H54 (cell line): Measurements from ENCODE around the gene ACCS.

ENCODE experiments used
- DNase-seq: peaks from one replicate; pipeline ENCODE4 v3.0.0; 2011; ENCODE audit warnings: low spot score, mixed read lengths; ENCODE audit not compliant: insufficient read length
- FAIRE-seq: peaks from 3 replicates; lab custom pipeline; 2011; peaks lifted over from hg19 to GRCh38; lab: Jason Lieb, UNC
- POLR2A ChIP-seq: IDR thresholded peaks from 2 replicates; pipeline ENCODE4 v1.6.1; 2011; ENCODE audit warnings: low read depth, mild to moderate bottlenecking, low read length

ACCS gene, protein sequence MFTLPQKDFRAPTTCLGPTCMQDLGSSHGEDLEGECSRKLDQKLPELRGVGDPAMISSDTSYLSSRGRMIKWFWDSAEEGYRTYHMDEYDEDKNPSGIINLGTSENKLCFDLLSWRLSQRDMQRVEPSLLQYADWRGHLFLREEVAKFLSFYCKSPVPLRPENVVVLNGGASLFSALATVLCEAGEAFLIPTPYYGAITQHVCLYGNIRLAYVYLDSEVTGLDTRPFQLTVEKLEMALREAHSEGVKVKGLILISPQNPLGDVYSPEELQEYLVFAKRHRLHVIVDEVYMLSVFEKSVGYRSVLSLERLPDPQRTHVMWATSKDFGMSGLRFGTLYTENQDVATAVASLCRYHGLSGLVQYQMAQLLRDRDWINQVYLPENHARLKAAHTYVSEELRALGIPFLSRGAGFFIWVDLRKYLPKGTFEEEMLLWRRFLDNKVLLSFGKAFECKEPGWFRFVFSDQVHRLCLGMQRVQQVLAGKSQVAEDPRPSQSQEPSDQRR

DNA sequence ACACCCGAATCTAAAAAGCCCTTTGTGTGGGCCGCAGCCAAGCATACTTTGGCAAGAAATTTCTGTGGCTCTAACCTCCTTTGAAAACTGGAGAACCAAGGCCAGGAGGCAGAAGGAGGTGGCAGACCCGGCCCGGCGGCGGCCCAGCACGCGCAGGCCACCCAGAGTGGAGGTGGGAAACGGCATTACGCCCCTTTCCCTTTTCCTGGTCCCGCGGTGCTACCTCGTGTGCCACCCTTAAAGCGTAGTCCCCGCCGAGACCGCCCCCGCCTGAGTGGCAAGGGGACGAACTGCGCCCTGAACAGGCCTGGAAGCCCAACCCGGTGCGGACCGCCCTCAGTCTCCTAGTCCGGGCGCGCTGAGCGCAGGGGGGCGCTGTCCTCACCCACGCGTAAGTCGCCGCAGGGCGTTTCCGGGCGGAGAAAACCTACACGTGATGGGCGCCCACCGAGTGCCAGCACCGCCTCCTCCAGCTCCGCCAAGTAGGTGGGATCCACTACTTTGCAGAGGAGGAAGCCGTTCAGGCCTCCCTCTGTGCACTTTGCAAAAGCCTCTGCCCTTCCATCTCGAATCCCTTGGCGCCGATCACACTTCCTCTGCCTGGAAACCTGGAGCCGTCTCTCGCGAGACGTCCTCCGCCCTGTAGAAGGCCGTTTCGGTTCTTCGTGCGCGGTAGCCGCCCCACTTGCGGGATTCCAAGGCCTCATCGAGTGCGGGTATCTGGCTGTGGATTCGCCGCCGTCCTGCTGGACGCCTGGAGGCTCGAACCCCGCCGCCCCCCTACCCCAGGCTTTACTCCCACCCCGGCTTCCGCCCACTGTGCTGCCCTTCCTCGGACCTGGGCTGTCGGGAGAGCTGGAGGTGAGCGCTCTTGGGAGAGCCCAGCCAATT lies at the start of gene ACCS:
Gene ACCS (plus strand): TSS at position 430 of the 891 bp plus-strand sequence. CDS start 1,358 bp downstream, outside the sequence.
- FAIRE-seq (peak; percentile 65), DNase-seq (peak; percentile 95)
- TF ChIP-seq POLR2A, result peak; percentile 74

DNA sequence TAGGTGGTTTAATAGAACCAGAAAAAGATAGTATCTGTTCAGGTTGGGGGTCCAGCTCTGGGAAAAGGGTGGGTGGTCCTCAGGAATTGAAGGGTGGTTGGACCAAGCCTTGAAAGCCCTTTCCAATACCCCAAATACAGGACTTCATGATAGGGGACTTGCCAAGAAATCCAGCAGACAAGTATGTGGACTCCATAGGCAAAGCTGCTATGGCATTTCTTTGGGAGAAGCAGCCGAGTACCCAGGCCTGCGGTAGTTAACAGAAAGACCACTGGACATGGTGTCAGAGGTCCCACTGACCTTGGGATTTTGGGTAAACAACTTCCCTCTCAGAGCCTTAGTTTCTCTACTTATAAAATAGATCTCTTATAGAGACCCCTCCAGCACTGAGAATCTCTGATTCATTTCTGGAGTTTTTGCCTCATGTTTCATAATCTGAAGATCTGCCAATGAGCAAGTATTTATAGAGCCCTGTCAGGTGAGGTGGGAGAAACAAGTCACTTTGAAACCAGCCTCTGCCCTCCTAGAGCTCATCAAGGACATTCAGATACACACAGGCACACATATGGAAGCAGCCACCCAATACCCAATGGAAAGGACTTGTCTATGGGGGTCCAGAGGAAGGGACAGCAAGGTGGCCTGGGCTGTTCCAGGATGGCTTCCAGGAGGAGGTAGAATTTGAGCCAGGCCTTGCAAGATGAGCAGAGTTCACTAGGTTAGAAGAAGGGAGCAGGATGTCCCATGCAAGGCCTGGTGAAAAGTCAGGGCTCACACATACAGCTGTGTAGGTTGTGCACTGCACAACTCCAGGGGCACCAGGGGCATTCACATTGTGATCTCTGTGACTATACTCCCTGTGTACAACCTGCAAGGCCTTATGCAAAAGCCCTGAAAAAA lies 49.3 kb upstream of the ACCS start:
- no peak for FAIRE-seq
- no peak for TF ChIP-seq POLR2A

DNA sequence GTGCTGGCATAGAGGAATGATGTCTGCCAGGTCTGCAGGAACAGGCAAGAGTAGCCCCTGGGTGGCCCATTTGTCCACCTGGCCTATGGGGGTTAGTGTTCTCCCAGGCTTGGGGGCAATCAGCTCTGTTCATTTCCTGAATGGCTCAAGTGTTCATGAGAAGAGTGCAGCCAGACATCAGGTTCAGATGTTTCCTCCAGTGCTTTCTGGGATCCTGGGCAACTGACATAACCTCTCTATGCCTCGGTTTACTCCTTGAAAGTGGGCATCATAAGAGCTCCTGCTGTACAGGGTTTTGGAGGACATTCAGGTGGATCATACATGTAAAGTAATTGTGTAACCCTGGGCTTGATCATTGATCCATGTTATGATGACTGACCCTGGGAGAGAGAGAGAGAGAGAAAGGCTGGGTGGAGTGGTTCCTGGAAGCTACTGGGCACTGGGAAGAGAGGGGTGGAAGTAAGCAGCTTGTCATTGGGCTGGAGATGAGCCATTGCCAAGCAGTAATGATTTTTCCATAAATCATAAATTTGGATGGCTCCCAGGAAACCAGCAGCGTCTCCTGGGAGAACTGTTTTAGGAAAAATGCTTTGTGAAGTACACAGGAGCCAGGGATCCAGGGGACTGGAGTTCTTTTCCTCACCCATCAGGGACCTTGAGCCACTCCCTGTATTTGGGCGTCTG lies 48.5 kb upstream of the ACCS start:
- TF ChIP-seq POLR2A, result no peak
- FAIRE-seq (no peak), DNase-seq (no peak)

More for the DNA sequence above, 49.3 kb upstream of the ACCS start:
- DNase-seq, result no peak

DNA sequence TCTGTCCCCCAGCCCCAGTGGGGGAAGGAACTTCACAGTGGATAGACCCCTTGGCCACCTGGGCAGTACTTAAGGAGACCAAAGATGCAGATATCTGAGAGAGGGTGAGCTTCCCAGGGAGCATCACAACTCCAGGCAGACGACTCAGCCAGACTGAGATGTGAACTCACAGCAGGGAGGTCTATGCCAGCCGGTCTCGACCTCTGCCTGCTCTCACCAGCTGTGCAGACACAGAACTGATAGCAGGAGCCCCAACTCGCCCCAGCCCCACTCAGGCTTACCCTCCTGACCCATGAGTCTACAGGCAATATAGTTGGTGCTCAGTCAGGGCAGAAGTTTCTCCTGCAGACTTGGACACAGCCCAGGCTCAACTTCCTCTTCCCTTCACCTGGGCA lies 47.9 kb upstream of the ACCS start:
- DNase-seq (no peak), FAIRE-seq (no peak)
- TF ChIP-seq POLR2A, result no peak

DNA sequence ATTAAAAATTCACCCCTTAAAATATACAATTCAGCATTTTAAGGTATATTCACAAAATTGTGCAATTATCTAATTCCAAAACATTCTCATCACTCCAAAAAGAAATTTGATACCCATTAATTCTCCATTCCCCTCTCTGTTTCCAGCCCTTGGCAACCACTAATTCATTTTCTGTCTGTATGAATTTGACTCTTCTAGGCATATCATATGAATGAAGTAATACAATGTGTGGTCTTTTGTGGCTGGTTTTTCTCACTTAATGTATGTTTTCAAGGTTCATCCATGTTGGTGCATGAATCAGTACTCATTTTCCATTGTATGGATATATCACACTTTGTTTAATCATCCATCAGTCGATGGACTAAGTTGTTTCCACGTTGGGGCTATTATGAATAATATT lies 47.2 kb upstream of the ACCS start:
- TF ChIP-seq POLR2A, result no peak
- no peak for FAIRE-seq

DNA sequence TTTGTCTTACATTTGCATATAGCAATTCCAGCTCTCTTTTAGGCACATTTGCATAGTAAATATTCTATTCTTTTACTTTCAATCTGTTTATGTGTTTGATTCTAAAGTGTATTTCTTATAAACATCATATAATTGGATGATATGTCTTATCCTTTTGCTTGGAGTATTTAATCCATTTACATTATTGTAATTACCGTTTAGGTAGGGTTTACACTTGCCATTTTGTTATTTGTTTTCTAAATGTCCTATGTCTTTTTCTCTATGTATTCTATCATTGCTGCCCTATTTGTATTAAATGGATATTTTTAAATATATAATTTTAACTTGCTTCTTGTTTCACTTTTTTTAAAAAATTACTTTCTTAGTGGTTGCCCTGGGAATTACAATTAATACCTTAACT lies 41.1 kb upstream of the ACCS start:
- FAIRE-seq, result no peak
- TF ChIP-seq POLR2A, result no peak
- DNase-seq, result no peak

More for the DNA sequence above, 47.2 kb upstream of the ACCS start:
- DNase-seq, result no peak

DNA sequence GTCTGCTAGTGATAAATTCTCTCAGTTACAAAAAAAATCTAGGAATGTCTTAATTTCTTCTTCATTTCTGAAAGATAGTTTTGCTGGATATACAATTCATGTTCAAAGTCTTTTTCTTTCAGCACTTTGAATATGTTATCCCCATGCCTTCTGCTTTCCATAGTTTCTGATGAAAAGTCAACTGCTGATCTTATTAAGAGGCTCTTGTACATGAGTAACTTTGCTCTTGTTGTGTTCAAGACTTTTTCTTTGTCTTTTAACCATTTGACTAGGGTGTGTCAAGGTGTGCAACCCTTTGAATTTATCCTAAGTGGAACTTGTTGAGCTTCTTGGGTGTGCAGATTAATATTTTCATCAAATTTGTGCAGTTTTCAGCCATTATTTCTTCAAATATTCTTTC lies 40.3 kb upstream of the ACCS start:
- DNase-seq (no peak), FAIRE-seq (no peak)
- TF ChIP-seq POLR2A, result no peak

DNA sequence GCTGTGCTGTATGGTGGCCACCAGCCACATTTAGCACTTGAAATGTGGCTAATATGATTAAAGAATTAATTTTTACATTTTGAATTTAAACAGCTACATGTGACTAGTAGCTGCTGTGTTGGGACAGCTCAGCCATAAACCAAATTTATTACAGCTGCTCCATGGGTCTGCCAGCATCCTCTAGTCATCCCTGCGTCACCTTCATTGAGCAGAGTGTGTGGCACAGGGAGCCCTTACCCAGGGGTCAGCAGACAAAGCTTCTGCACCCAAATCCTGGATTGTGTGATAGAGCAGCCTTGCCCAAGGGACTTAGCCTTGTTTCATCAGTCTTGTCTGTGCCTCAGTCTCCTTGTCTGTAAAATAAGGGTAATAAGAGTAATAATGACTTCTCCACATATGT lies 37.7 kb upstream of the ACCS start:
- no peak for FAIRE-seq
- DNase-seq, result no peak
- no peak for TF ChIP-seq POLR2A

DNA sequence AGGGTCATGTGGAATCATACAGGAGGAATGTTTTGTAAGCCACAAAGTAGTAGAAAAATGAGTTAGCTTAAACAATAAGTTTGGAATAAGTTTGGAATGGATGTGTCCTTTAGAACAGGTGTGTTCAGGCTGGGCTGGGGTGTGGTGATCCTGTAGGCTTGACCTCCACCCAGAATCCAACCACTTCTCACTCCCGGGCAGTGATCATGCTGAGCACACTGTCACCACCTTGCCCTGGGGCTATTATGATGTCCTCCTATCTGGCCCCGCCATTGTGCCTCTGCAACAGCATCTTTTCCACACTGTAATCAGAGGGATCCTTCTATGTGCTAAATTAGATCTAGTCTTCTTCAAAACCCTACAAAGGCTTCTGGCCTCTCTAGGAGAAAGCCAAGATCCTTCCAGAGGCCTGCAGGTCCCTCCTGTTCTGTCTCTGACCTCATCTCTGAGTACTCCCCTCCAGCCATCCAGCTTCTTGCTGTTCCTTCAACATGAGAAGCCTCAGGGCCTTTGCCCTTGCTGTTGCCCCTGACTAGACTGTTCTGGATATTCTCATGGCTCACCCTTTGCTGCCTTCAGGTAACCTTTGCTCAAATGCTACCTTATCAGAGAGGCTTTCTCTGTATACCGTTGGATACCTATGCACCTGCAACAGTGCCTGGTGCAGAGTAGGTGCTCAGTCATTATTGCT lies 37.1 kb upstream of the ACCS start:
- no peak for TF ChIP-seq POLR2A
- FAIRE-seq (no peak), DNase-seq (no peak)

DNA sequence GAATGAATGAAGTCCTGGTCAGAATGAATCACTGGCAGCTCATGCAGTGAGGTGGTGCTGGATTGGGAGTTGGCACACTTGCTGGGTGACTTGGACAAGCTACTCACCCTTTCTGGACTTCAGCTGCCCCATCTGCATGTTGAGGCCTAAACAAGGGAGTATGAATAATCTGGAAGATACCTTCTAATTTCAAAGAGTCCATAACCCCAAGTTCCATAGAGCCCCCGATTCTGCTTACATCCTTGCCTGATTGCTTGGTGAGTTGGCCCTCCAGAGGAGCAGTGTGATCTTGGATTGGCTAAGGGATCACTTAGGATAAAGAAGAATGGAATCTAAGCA lies 36.6 kb upstream of the ACCS start:
- TF ChIP-seq POLR2A, result no peak
- DNase-seq (no peak), FAIRE-seq (no peak)

DNA sequence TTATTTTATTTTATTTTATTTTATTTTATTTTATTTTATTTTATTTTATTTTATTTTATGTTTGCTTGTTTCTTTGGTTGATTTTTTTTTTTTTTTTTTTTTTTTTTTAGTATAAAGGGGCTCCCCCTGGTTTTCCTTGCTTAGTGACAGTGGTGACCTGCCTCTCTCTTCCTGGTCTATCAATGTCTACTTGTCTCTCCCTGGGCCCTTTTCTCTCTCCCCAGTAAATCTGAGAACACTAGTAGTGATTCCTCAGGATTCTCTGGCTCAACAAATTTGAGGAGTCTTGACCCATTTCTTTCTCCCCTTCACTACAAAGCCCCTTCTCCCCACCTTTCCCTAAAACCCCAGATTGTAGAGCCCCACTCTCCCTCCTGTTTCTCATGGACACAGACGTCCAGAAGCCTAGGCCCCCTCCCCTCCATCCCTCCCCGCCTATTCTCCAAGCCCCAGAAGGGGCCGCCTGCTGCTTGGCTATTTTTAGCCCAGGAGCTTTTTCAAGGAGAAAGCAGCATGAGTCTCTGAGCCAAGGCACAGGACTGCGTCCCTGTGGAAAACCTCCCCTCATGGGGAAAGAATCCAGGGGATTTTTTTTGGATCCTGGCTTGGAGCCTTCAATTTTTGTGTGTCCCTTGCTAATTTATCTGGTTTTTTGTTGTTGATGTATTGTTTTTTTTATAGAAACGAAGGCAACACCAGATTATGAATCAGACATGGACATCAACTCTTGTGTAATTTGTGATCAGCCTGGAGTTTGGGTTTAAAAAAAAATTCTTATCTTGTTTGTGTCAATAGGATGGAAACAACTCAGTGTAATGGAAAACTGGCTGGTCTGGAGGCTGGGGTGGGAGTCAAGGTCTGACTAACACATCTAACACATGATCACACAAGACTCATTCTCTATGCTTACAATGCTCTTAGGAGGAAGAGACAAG lies 35.8 kb upstream of the ACCS start:
- no peak for DNase-seq
- FAIRE-seq, result no peak

More for the DNA sequence above, 35.8 kb upstream of the ACCS start:
- no peak for TF ChIP-seq POLR2A
